H9 (cell line): ENCODE results near the gene PLA2G2C. TPM values are rescaled to one million over a fixed set of nuclear protein-coding genes. Genes with fewer than 3 reads are reported as not detected.

Experiments
- DNase-seq: peaks from one replicate; pipeline ENCODE4 v3.0.0-alpha.2; 2017
- H2AFZ ChIP-seq: one replicate; pipeline ENCODE4 v1.6.1; 2013; ENCODE audit warnings: mild to moderate bottlenecking, low read length, control low read depth, moderate library complexity
- H2AK5ac ChIP-seq: 2 replicates; pipeline ENCODE4 v1.6.1; 2013; ENCODE audit warnings: low read length, control low read depth, mixed read lengths; ENCODE audit not compliant: insufficient read length
- H2BK120ac ChIP-seq: one replicate; pipeline ENCODE4 v1.6.1; 2013; ENCODE audit warnings: low read depth, mild to moderate bottlenecking, low read length, control low read depth, inconsistent platforms; ENCODE audit not compliant: poor library complexity, severe bottlenecking
- H2BK12ac ChIP-seq: 2 replicates; pipeline ENCODE4 v1.6.1; 2013; ENCODE audit warnings: low read length, control low read depth, mixed read lengths, low read depth; ENCODE audit not compliant: insufficient read length
- H2BK15ac ChIP-seq: 2 replicates; pipeline ENCODE4 v1.6.1; 2013; ENCODE audit warnings: low read depth, low read length, control low read depth
- H2BK20ac ChIP-seq: one replicate; pipeline ENCODE4 v1.6.1; 2013; ENCODE audit warnings: low read depth, mild to moderate bottlenecking, low read length, control low read depth, inconsistent platforms; ENCODE audit not compliant: poor library complexity, severe bottlenecking
- H2BK5ac ChIP-seq: 2 replicates; pipeline ENCODE4 v1.6.1; 2013; ENCODE audit warnings: low read length, control low read depth, mixed read lengths; ENCODE audit not compliant: insufficient read length
- H3K14ac ChIP-seq: 2 replicates; pipeline ENCODE4 v1.6.1; 2013; ENCODE audit warnings: low read length, control low read depth; ENCODE audit not compliant: insufficient read depth
- H3K18ac ChIP-seq: 2 replicates; pipeline ENCODE4 v1.6.1; 2013; ENCODE audit warnings: low read depth, mild to moderate bottlenecking, mixed read lengths, low read length, control low read depth; ENCODE audit not compliant: insufficient read length
- H3K23ac ChIP-seq: 2 replicates; pipeline ENCODE4 v1.6.1; 2013; ENCODE audit warnings: low read length, control low read depth, mixed read lengths, low read depth; ENCODE audit not compliant: insufficient read length
- H3K23me2 ChIP-seq: 2 replicates; pipeline ENCODE4 v1.6.1; 2013; ENCODE audit warnings: low read depth, mild to moderate bottlenecking, mixed read lengths, low read length, control low read depth; ENCODE audit not compliant: insufficient read length, poor library complexity, severe bottlenecking
- H3K27ac ChIP-seq: 2 replicates; pipeline ENCODE4 v1.5.1; 2013; ENCODE audit warnings: low read length, control low read depth, mixed read lengths, low read depth; ENCODE audit not compliant: insufficient read length
- H3K27me3 ChIP-seq: 2 replicates; pipeline ENCODE4 v1.6.1; 2013; ENCODE audit warnings: low read length, control low read depth, inconsistent platforms; ENCODE audit not compliant: insufficient read depth
- H3K4ac ChIP-seq: 2 replicates; pipeline ENCODE4 v1.6.1; 2013; ENCODE audit warnings: low read depth, mild to moderate bottlenecking, control low read depth, inconsistent platforms, low read length, moderate library complexity
- H3K4me1 ChIP-seq: 2 replicates; pipeline ENCODE4 v1.6.1; 2013; ENCODE audit warnings: low read length, control low read depth, inconsistent platforms; ENCODE audit not compliant: insufficient read depth
- H3K4me2 ChIP-seq: 2 replicates; pipeline ENCODE4 v1.6.1; 2013; ENCODE audit warnings: low read length, control low read depth, mixed read lengths; ENCODE audit not compliant: insufficient read length, insufficient read depth
- H3K56ac ChIP-seq: 2 replicates; pipeline ENCODE4 v1.6.1; 2013; ENCODE audit warnings: low read depth, mild to moderate bottlenecking, mixed read lengths, low read length, control low read depth; ENCODE audit not compliant: insufficient read length
- H3K79me1 ChIP-seq: 2 replicates; pipeline ENCODE4 v1.6.1; 2013; ENCODE audit warnings: low read depth, mild to moderate bottlenecking, moderate library complexity, low read length, control low read depth, inconsistent platforms; ENCODE audit not compliant: insufficient read depth, poor library complexity, severe bottlenecking
- H3K79me2 ChIP-seq: 2 replicates; pipeline ENCODE4 v1.6.1; 2013; ENCODE audit warnings: low read length, control low read depth, inconsistent platforms; ENCODE audit not compliant: insufficient read depth
- H3K9ac ChIP-seq: 2 replicates; pipeline ENCODE4 v1.6.1; 2013; ENCODE audit warnings: low read length, control low read depth, mixed read lengths; ENCODE audit not compliant: insufficient read length; ENCODE audit errors: extremely low read depth
- H3K9me3 ChIP-seq: one replicate; pipeline ENCODE4 v1.6.1; 2013; ENCODE audit warnings: low read depth, low read length, inconsistent platforms; ENCODE audit not compliant: control insufficient read depth
- H3T11ph ChIP-seq: one replicate; pipeline ENCODE4 v1.6.1; 2013; ENCODE audit warnings: mild to moderate bottlenecking, low read length, control low read depth, inconsistent platforms
- H4K20me1 ChIP-seq: one replicate; pipeline ENCODE4 v1.6.1; 2013; ENCODE audit not compliant: control insufficient read depth, insufficient read length, insufficient read depth
- H4K5ac ChIP-seq: 2 replicates; pipeline ENCODE4 v1.6.1; 2013; ENCODE audit warnings: low read depth, mild to moderate bottlenecking, mixed read lengths, low read length, control low read depth; ENCODE audit not compliant: insufficient read length
- H4K8ac ChIP-seq: replicated peaks from 2 replicates; pipeline ENCODE4 v1.6.1; 2013; ENCODE audit warnings: low read length, control low read depth, mixed read lengths, low read depth; ENCODE audit not compliant: insufficient read length
- H4K91ac ChIP-seq: 2 replicates; pipeline ENCODE4 v1.6.1; 2013; ENCODE audit warnings: low read depth, mild to moderate bottlenecking, moderate library complexity, mixed read lengths, low read length, control low read depth; ENCODE audit not compliant: insufficient read length
- H3K27ac Mint-ChIP-seq, 3 experiments: 2 replicates in 2 of 3; 3 replicates in 1 of 3; pipeline ENCODE4 v1.8.0; 2020 to 2021; ENCODE audit warnings: mixed read lengths in 3 of 3, mild to moderate bottlenecking in 1 of 3, moderate library complexity in 1 of 3
- H3K27me3 Mint-ChIP-seq: 2 replicates; pipeline ENCODE4 v1.8.0; 2021; ENCODE audit warnings: low read depth, mild to moderate bottlenecking, moderate library complexity, mixed read lengths
- H3K36me3 Mint-ChIP-seq, 3 experiments: 2 replicates in 2 of 3; 3 replicates in 1 of 3; pipeline ENCODE4 v1.8.0; 2020 to 2021; ENCODE audit warnings: low read depth in 3 of 3, mixed read lengths in 3 of 3; ENCODE audit not compliant: insufficient read depth in 1 of 3
- H3K4me1 Mint-ChIP-seq, 2 experiments: 2 replicates each; pipeline ENCODE4 v1.8.0; 2020; ENCODE audit warnings: mixed read lengths in 2 of 2
- H3K4me3 Mint-ChIP-seq, 2 experiments: 2 replicates in 1 of 2; 3 replicates in 1 of 2; pipeline ENCODE4 v1.8.0; 2020 to 2021; ENCODE audit warnings: mild to moderate bottlenecking in 2 of 2, mixed read lengths in 2 of 2, moderate library complexity in 1 of 2
- H3K9me3 Mint-ChIP-seq, 2 experiments: 2 replicates in 1 of 2; 3 replicates in 1 of 2; pipeline ENCODE4 v1.8.0; 2020; ENCODE audit warnings: mild to moderate bottlenecking in 2 of 2, mixed read lengths in 2 of 2, moderate library complexity in 1 of 2
- WGBS: extraction: QIAGEN DNeasy Blood & Tissue Kit; methylation state at CpG from one replicate; pipeline ENCODE4 v1.1.7; 2013; ENCODE audit warnings: missing lambda C conversion rate, low lambda C conversion rate, mixed read lengths; ENCODE audit not compliant: insufficient read length; ENCODE audit errors: extremely low coverage; 5-methylcytosine and 5-hydroxymethylcytosine counted together
- total RNA-seq: library from RNA; stranded (reverse); gene quantifications from 2 replicates; pipeline ENCODE4 v1.2.1, GENCODE V29; 2021
- TF ChIP-seq, protein P1 (sequence below): fragments of 200-600 bp; sonication (generic); conservative IDR thresholded peaks from 3 replicates; pipeline ENCODE4 v1.8.0; 2021; ENCODE audit warnings: antibody characterized with exemption, mild to moderate bottlenecking

The PLA2G2C gene
- total RNA-seq, 1 experiment from 2014 or later = not detected

DNA sequence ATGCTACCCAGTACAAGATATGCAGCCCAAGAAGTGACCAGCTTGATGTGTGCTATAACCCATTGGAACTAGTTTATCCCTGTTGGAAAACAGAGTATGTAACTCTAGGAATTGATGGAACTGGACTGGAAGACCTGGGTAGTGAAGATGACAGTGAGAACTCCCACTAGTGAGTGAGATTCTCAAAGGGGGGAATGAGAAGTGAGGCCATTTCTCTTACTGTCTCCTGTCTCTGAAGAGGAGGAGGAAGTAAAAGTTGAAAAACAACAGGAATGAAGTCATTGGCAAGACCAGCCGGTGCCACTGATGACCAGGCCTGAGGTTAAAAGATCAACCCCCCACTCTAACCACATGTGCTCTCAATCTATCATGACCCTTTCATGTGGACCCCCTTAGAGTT lies 26.3 kb downstream of the PLA2G2C start:
- no peak overlapping the region for H3K27ac Mint-ChIP-seq
- no peaks in the 10 kb centered on the region for H3K79me2 ChIP-seq
- H3K4ac ChIP-seq = no peak overlapping the region
- peaks cover 7 to 16% (median 7%) of the 10 kb centered on the region in 3 experiments; a peak in 5 of 7 replicates for H3K36me3 Mint-ChIP-seq
- no peak overlapping the region for H4K8ac ChIP-seq
- no peaks in the 10 kb centered on the region for H3K4me1 ChIP-seq
- peaks cover 16% of the 10 kb centered on the region for H3K9me3 ChIP-seq
- no peak overlapping the region for H3T11ph ChIP-seq
- TF ChIP-seq, protein P1, sequence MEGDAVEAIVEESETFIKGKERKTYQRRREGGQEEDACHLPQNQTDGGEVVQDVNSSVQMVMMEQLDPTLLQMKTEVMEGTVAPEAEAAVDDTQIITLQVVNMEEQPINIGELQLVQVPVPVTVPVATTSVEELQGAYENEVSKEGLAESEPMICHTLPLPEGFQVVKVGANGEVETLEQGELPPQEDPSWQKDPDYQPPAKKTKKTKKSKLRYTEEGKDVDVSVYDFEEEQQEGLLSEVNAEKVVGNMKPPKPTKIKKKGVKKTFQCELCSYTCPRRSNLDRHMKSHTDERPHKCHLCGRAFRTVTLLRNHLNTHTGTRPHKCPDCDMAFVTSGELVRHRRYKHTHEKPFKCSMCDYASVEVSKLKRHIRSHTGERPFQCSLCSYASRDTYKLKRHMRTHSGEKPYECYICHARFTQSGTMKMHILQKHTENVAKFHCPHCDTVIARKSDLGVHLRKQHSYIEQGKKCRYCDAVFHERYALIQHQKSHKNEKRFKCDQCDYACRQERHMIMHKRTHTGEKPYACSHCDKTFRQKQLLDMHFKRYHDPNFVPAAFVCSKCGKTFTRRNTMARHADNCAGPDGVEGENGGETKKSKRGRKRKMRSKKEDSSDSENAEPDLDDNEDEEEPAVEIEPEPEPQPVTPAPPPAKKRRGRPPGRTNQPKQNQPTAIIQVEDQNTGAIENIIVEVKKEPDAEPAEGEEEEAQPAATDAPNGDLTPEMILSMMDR = no peak
- H2BK15ac ChIP-seq = no peak overlapping the region
- no peak overlapping the region for H3K4me3 Mint-ChIP-seq
- H3K27me3 Mint-ChIP-seq = peaks cover 27% of the 10 kb centered on the region
- H2AFZ ChIP-seq = no peak overlapping the region
- H3K56ac ChIP-seq = no peak overlapping the region
- no peak overlapping the region for H2BK20ac ChIP-seq
- no peak overlapping the region for H3K9ac ChIP-seq
- no peaks in the 10 kb centered on the region for H3K23me2 ChIP-seq
- DNase-seq = no peak
- H3K4me1 Mint-ChIP-seq = peaks cover 3 to 5% of the 10 kb centered on the region in 2 experiments; a peak in 2 of 4 replicates
- no peaks in the 10 kb centered on the region for H4K20me1 ChIP-seq
- H2BK12ac ChIP-seq = no peak overlapping the region
- H3K23ac ChIP-seq = no peak overlapping the region
- H3K4me2 ChIP-seq = no peak overlapping the region
- no peak overlapping the region for H3K27ac ChIP-seq
- no CpG with 5 or more reads among the region's 1 CpG for WGBS
- H4K5ac ChIP-seq = no peak overlapping the region
- no peak overlapping the region for H3K18ac ChIP-seq
- H3K27me3 ChIP-seq = no peaks in the 10 kb centered on the region
- H2BK5ac ChIP-seq = no peak overlapping the region
- no peak overlapping the region for H2BK120ac ChIP-seq
- H3K9me3 Mint-ChIP-seq = peaks cover 40 to 44% of the 10 kb centered on the region in 2 experiments
- H3K14ac ChIP-seq = no peak overlapping the region
- H4K91ac ChIP-seq = no peak overlapping the region
- no peak overlapping the region for H2AK5ac ChIP-seq
- no peaks in the 10 kb centered on the region for H3K79me1 ChIP-seq
